ENCODE data around the gene SMIM45.
A peak's percentile ranks its signal among the peaks of the same experiment; 100 is the strongest.

Gene SMIM45

DNA sequence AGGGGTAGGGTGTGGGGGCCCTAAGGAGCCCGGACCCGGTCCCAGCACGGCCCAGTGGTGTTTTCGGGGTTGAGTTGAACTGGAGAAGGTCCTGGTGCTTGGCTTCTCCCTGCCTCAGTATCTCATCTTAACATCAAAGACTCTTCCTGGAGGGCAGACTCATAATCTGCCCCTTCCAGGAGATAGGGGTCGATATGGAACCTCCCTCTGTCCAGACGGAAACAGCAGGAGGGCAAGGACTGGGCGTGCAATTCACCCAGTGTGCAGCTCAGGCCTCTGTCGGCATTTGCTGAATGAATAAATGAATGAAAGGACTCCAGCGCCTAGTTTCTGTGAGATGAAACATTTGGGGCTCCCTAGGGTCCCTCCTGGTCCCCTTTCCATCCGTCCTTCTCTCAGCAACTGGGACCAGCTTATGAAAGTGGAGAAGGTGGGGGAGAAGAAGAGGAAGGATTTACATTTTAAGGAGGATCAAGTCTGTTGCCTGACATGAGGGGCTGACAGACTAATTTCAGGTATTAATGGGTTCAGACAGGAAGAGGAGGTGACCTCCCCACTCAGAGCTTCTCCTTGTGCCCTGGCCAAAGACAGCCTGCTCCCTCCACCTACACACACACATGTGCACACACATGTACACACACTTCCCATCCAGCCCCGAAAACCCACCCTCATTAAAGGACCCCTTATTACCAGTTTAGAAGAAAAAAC lies 36.0 kb upstream of the SMIM45 start:
- no peak for DNase-seq

DNA sequence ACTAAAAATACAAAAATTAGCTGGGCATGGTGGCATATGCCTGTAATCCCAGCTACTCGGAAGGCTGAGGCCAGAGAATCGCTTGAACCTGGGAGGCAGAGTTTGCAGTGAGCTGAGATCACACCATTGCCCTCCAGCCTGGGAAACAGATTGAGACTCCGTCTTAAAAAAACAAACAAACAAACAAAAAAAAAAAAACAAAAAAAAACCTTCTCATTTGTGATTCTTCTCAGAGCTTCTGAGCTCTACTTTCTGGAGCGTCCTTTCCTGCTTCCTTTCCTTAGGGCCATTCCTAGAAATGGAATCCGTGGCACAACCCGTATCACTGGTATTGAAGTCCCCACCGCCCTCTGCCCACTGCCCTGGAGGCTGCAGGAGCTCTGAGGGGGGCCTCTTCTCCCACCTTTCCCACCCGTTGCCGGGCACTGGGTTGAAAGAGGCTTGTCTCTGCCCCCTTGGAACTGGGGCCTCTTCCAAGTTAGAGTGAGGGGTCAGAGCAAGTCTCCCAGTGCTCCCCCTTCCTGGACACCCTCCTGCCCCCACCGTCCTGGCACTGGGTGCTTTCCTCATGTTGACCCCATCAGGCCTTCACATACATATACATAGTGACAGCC lies 35.1 kb upstream of the SMIM45 start:
- no peak for DNase-seq

DNA sequence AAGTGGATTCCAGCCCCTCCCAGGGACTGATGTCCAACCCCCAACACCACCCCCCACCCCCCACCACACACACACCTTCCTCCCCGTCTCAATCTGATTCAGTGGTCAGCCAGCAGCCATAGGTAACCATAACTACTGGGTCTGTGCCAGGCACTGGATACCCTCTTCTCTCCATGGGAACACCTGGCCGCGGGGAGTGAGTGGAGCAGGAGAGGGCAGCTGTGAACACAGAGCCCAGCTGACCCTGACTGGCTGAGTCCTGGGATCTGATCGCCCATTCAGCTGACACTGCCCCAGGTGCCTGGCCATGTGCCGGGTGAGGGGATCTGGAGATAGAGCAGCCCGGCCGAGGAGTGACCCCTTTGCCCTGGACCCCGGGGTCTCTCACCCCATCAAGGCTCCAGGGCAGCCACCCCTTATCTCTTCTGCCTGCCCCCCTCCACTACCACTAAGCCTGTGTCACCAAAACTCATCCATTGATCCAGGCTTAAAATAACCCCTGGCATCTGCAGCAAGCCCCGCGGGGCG lies 34.5 kb upstream of the SMIM45 start:
- DNase-seq: no peak

DNA sequence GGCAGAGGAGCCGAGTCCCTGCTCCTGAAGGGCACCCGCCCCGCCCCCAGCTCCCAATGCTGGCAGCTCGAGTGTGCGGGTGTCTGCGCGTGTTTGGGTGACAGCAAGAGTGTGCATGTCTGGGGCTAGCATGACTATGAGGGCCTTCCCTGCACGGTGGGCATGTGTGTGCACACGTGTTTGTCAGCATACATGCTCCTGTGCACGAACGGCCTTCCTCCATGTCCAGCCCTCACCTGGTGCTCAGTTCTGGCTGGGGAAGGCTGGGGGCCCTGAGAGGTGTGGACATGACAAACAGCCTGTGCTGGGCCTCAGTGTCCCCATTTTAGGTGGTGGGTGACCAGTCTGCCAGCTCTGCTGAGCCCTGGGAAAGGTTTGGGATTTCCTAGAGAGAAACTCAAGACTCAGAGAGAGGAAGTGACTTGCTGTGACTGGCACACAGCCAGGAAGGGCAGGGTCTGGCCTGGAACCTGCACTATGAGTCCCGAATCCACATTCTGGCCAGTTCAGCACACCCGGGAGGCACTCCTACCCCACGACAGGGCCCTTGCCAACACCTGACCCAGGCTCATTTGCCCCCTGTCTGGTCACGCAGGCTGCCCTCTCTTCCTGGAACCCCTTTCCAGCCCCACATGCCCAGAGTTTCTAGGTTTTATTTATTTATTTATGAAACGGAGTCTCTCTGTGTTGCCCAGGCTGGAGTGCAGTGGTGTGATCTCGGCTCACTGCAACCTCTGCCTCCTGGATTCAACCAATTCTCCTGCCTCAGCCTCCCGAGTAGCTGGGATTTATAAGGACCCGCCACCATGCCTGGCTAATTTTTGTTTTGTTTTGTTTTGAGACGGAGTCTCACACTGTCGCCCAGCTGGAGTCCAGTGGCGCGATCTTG lies 33.8 kb upstream of the SMIM45 start:
- no peak for DNase-seq

DNA sequence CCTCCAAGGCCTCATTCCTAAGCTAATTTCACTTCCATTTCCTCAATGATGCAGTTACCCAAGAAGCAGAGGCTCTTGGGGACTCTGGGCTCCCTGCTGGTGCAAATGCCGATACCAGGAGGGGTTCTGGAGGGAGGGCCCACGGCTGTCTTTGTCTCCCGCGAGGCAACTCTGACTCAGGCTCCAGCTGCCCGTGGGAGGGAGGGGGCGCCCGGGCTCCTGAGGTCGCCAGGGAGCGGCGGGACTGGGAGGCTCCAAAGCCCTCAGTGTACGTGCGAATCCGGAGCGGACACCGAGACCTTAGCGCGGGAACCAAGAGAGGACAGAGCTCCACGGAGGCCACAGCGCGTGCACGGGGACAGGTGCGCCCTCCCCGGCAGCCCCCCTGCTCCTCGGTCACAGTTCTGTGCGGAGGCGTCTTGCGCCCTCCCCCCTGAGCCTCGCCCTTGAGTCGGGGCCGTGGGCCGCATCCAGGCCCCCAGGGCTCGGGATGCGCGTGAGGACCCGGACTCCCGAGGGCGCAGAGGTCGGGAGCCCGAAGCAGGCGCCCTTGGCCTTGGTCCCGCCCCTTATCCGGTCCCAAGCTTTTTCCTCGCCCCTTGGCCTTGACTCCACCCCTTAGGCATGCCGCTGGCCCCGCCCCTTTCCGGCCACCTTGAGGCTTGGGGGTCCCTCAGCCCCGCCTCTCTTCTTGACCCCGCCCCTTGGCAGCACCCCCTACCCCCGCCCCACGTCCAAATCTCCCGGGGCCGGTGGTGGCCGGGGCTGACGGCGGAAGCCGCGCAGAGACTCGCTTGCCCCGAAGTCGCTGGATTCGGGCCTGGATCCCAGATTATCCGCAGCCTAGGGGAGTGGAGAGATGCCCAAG lies 32.4 kb upstream of the SMIM45 start:
- DNase-seq: peak; percentile 47

DNA sequence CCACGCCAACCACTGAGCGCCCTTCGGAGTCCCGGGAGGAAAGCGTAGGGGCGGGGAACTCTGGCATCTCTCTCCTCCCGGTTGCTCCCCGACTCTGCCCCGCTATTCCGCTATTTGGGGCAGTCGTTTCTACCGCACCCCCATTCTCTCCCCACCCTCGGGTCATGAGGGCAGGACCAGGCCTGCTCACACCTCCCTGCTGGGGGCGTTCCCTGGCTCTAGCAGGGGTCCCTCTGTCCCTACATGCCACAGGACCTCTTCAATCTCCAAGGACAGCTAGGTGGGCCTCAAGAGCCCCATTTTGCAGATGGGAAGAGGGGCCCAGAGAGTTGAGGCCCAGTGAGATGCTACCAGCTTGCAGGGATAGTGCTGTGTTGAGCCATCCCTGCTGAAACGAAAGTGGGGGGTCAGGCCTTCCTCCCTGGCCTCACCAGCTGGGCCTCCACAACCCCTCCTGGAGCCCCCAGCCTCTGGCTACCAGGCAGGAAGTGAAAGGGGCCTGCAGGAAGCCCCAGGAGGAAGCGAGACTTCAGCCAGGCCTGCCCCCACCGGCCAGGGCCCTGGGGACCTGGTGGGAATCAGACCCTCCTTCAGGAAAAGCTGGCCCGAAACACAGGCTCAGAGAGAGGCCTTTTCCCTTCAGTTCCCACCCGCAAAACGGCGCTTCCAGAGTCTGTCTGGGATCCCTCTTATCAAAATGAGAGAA lies 31.5 kb upstream of the SMIM45 start:
- DNase-seq: no peak

DNA sequence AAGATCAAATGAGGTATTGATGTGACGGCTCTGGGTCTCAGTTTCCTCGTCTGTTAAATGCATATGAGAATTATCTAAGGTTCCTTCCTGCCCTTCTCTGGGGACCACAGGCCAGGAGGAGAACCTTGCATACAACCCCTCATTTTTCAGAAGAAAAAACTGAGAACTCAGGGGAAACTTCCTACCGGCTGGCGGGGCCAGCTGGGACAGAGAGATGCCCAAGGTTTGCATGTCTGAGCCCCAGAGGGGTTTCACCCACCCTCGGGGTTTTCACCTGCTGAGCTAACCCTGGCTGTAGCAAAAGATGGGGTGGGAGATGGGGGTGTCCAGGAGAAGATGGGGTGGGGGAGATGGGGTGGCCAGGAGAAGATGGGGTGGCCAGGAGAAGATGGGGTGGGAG lies 29.6 kb upstream of the SMIM45 start:
- no peak for DNase-seq

DNA sequence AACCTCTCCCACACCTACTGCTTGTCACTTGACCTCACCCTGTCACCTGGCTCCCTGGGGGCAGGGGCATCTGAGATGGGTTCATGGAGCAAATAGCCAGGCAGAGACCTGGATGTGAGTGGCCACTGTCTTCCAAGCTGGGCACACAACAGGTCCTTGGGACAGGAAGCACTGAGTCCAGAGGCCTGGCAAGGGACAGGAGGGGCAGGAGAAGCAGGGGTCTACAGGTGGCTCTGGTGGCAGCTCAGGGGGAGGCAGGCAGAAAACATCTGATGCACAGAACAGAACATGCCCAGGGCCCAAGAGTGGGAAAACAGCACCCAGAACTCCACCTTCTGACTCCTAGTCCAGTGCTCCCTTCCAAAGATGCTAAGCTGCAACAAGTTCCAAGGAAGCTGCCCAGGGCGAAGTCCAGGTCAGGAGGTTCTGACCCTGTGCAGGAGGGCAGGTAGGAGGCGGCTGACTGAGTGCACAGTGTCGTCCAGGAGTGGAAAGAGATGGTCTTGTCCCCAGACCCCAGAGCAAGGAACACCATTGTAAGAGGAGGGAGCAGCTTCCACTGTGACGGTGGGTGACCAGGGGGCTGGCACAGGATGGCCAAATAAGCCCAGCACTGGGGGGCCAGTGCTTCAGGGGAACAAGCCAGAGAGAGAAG lies 28.9 kb upstream of the SMIM45 start:
- no peak for DNase-seq

DNA sequence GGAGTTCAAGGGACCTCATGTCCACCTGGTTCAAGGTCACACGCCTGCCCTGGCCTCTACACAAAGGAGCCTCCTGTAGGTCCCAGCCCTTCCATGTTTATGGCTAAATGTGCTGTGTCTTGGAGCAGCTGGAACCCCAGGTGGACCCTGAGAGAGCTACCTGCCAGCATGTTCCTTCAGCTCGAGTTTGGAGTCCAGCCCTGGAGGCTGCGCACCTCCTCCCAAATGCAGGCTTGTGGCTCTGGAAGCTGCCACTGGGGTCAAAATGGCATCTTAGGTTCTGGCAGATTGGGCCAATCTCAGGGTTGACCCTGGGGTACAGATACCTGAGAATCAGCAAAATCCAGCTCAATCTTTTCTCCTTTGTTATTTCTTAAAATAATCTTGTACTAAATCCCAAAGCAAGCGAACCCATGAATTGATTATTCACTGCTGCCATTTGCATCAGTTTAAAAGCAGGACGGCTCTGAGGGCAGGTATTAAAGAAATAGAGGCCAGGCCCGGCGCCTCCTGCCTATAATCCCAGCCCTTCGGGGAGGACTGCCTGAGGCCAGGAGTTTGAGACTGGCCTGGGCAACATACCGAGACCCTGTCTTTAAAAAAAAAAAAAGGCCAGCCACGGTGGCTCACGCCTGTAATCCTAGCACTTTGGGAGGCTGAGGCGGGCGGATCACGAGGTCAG lies 28.2 kb upstream of the SMIM45 start:
- no peak for DNase-seq

DNA sequence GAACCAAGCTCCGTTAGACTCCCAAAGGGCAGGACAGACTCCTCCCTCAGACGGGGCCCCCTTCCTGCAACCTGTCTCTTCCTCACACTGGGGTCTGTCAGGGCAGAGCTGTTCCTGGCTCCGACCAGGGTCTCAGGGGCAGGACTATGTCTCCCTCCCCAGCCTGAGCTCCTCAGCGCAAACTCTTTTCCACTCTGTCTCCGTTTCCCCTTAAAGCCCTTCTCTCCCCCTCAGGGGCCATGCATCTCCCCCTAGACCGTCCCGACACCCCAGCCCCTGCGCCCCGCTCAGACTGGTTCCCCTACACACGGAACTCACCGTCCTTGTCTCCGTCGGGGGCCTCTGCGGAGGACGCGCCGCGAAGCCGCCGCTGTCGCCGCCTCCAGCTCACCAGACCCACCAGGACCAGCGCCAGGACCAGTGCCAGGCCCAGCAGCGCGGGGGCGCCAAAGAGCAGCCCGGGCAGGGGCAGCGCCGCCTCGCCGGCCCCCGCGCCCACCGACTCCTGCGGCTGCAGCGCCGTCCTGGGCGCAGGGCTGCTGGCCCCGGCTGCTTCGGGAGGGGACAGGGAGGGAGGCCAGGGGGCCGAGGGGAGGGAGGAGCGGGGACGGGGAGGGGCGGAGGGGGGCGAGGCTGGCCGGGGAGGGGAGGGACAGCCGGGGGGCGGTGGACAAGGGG lies 26.0 kb upstream of the SMIM45 start:
- DNase-seq: peak; percentile 82

DNA sequence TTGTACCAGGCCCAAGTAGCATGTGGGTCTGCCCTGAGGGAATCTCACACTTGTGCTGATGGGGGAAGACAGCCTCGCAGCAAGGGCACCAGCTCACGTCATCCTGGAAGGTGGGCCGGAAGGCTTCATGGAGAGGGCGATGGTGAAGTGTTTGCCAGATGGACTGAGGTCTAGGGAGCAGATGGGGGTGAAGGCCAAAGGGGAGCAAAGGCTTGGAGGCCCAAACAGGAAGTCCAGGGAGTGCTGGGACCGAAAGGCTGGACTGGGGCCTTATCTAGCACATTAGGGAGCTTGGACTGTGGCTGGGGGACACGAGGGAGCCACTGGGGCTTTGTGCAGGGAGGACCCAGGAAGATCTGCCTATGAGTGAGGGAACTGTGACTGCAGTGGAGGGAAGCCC lies 24.1 kb upstream of the SMIM45 start:
- no peak for DNase-seq

DNA sequence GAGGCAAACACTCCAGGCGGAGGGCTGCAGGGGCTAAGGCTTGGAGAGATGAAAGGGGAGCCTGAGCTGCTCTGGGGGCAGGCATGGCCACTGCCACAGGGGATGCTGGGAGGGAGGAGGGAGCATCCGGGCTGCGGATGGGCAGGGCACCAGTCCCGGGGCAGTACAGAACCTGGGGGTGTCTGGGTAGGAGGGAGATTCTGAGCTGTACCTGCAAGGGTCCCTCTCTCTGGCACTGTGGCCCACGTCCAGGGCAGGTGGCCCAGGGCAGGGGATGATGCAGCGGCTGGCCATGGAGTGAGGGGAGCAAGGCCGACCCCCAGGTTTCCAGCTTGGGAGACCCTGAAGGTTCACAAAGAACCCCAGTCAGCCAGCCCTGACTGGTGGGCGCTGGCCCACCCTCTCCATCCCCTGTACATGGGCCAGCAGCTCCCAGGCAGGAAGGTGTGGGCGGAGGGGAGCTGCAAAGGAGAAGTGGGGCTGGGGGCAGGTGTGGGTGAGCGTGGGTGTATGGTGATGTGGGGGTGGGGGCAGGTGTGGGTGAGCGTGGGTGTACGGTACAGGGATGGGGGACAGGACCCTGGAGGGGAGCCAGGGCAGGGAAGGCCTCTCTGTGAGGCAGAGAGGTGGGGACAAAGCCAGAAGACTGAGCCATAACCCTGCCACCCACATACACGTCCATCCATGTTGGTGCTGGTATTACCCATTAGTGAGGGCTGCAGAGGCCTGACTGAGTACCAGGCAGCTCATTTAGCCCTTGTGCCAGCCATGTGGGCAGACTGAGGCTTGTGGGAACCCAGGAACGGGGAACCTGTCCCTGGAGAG lies 23.1 kb upstream of the SMIM45 start:
- DNase-seq: no peak

DNA sequence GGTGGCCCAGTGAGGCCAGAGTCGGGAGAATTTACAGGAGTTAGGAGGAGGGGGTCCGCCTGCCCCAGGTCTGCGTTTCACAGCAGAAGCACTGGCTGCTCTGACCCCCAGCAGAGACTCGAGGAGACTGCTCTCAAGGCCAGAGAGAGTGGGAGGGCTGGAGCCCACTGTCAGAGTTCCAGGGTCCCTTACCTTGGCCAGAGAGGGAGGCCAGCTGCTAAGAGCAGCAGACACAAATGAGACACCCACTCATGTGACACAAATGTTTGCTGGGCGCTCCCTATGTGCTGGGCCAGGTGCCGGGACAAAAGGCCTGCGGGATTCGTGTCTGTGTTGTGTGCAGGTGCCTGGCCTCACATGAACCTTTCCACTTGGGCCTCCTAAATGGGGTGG lies 22.5 kb upstream of the SMIM45 start:
- no peak for DNase-seq

DNA sequence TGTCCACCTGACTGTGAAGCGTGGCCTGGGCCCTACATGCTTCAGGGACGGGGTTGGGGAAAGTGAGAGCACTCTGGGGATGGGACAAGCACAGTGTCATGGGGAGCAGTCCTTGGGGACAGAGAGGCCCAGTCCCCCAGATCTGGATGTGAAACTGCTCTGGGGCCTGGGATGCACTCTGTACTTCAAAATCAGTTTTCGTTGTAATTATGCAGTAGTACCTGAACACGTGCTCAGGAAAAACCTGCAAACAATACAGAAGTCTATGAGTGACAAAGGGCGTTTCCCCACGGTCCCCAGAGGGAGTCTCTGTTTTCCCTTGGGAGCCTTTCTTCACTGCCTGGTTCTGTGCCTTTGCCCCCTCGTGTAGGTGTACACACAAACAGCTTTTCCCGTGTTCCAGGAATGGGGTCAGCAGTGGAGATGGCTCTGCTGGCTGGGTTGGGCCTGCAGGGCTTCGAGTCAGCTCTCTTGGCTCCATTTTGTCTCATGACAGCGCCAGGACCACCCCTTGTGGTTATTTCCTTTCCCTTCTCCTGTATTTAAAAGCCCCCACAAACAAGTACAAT lies 20.2 kb upstream of the SMIM45 start:
- no peak for DNase-seq

DNA sequence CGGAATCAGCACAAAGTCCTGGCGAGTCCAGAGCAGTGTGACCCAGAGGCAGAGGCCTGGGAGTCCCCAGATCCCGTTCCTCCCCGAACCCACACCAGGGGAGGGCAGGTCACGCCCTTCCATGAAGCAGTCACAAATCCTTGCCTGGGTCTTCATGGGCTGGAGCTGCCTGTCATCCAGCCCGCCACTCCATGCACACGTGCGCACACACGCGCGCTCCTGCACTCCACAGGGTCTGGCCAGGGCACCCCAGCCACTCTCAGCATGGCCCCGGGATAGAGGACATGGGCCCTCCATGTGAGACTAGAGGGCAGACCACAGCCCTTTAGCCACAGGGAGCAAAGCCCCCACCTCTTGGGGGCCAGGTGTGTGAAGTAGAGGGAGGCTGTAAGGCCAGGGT lies 19.6 kb upstream of the SMIM45 start:
- DNase-seq: no peak

DNA sequence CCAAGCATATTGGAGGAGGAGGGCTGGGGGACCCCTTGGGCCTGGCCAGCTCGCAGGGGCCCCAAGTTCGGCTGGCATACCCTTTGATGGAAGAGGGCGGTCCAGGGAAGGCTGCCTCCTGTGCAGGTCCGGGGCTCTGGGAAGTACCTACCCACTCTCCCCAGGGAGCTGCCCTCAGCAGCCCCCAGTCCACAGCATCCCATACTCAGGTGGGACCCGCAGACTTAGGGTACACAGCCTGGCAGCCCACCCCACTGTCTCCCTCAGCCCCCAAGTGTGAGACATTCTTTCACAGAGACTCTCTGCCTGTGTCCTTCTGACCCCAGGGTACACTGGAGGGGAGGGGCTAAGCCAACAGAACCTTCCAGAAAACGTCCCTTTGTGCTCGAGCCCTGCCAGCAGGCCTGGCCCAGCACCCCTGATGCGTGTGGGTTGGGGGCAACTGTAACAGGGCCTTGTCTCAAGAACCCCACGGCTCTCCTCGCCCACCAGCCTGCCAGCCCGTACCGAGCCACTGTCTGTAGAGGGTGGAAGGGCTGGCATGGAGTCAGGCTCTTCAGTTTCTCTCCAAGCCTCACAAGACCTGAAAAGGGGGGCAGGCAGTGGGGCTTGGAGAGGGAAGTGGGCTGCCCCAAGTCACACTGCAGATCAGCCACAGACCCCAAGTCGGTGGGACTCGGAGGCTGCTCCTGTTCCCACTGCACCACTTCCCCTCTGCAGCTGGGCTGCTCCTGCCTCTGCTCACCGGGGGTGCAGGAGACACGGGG lies 18.4 kb upstream of the SMIM45 start:
- DNase-seq: no peak

DNA sequence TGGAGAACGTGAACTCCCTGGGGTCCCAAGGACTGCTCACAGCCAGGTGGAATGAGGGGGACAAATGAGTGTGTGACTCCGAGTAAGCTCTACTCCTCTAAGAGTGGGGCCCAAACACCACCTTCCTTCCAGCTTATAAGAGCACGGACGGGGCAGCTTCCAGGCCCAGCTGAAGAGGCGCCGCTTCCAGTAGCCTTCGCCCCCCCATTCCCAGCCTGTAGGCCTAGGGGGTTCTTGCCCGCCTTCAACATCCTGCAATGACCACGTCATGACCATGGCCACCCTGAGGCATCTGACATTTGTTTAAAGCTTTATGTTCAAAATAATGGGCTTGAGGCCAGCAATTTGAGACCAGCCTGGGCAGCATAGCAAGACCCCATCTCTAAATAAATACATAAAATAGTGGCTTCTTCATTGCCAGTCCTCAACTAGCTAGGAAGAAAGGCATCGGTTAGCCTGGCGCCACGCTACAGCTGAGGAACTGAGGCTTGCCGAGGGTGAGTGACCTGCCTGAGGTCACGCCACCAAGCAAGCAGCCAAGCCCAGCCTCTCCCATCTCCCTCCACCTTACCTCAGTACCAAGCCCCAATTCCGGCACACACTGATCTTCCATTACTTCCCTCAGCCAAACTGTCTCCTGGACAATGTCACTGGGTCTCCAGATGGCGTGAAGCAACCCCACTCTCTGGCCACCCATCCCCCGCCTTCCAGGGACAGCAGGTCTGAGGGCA lies 17.5 kb upstream of the SMIM45 start:
- no peak for DNase-seq

DNA sequence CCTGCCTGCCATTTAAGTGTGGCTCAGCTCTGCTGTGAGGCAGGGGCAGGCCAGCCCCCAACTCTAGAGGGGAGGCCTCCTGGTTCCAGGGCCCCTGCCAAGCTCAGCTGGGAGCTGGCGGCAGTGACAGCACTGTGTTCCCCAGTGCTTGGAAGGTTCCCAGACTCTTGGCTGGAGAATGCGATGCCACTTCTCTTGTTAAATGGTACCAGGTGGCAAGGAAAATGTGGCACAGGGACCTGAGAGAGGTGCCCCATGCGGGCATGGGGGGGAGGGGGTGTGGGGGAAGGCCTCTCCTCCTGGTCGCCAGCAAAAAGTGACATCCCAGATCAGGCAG lies 17.0 kb upstream of the SMIM45 start:
- DNase-seq: no peak
